ENCODE results near the gene MAML2.

Gene MAML2

DNA sequence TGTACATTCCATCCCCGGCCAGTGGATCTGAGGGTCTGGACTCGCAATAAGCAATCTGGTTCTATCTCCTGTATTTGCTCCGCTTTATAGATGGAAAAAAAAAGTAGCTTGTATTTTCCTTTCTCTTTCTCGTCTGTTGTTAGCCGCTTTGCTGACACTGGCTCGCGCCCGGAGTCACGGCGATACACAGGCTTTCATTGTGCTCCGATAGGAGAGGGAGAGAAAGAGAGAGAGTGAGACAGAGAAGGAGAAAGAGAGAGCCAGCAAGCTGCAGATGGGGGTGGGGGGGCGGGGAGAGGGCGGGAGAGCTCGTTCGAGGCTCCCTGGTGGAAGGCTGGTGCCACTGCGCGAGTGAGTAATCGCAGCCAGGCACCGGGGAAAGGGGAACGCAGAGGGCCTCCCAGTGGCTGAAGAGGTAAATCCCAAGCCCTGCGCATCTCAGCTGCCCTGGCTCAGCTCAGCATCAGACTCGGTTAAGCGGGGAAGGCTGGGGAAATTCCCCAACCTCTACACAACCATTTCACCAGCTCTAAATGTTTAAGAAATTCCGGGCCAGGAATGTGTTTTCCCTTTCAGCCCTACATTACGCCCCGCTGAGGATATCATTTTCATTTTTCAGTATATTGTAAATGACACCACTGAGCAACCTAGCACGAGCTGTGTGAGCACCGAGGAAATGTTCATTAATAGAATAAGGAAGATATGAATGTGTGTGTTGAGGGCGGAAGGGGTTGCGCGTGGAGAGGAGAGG lies at the start of gene MAML2:
MAML2 (minus strand) TSS at position 235 of the 751 bp plus-strand sequence. CDS start 1,300 bp downstream, outside the sequence.
- in situ Hi-C loops (cut with HindIII; ENCODE audit: low sequenced_read_pairs): no loop called here

DNA sequence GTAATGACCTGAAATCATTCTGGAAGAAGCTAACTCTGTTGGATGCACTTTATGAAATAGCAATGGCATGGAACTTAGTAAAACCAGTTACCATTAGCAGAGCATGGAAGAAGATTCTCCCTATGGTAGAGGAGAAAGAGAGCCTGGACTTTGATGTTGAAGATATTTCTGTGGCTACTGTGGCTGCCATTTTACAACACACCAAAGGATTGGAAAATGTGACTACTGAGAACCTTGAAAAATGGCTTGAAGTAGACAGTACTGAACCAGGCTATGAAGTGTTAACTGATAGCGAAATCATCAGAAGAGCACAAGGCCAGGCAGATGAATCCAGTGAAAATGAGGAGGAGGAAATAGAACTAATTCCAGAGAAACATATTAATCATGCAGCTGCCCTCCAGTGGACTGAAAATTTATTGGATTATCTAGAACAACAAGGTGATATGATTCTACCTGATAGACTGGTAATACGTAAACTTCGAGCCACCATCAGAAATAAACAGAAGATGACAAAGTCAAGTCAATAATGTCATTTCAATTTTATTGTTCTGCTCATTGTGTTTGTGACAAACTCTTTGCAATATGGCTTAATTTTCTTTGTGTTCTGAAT lies 48.8 kb upstream of the MAML2 start:
- TF ChIP-seq, protein P1, sequence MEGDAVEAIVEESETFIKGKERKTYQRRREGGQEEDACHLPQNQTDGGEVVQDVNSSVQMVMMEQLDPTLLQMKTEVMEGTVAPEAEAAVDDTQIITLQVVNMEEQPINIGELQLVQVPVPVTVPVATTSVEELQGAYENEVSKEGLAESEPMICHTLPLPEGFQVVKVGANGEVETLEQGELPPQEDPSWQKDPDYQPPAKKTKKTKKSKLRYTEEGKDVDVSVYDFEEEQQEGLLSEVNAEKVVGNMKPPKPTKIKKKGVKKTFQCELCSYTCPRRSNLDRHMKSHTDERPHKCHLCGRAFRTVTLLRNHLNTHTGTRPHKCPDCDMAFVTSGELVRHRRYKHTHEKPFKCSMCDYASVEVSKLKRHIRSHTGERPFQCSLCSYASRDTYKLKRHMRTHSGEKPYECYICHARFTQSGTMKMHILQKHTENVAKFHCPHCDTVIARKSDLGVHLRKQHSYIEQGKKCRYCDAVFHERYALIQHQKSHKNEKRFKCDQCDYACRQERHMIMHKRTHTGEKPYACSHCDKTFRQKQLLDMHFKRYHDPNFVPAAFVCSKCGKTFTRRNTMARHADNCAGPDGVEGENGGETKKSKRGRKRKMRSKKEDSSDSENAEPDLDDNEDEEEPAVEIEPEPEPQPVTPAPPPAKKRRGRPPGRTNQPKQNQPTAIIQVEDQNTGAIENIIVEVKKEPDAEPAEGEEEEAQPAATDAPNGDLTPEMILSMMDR (IDR thresholded peaks at IDR 0.05; ENCODE audit: low read depth, low read length): no peak
- peak; percentile 2 for DNase-seq (ENCODE audit: low read depth, low spot score)
- no peak overlapping the region for H3K4me3 ChIP-seq (ENCODE audit: low read depth, low read length)
- in situ Hi-C loops (cut with HindIII; ENCODE audit: low sequenced_read_pairs): loop anchor here (25.0 kb wide), 1 partner anchor 555 kb away; no protein-coding TSS in a partner anchor

More for the DNA sequence above, at the start of gene MAML2:
- H3K4me3 ChIP-seq (ENCODE audit: low read depth, low read length): peak within 1 kb of the TSS; percentile 86
- DNase-seq (ENCODE audit: low read depth, low spot score): peak; percentile 94
- TF ChIP-seq, protein P1 (IDR thresholded peaks at IDR 0.05; ENCODE audit: low read depth, low read length): peak; percentile 92

DNA sequence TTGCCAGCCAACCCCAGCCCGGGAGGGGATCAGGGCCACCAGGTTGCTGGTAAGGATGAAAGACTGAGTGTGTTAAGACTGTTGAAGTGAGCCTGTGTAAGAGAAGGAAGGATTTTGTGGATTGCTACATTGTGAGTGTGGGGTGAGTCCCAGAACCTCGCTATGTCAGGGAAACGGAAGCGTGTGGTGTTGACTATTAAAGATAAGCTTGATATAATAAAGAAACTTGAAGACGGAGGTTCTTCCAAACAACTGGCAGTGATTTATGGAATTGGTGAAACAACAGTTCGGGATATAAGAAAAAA lies 47.4 kb upstream of the MAML2 start:
- TF ChIP-seq, protein P1 (IDR thresholded peaks at IDR 0.05; ENCODE audit: low read depth, low read length): no peak
- peak overlapping the region; percentile 89 for H3K4me3 ChIP-seq (ENCODE audit: low read depth, low read length)
- in situ Hi-C loops (cut with HindIII; ENCODE audit: low sequenced_read_pairs): loop anchor here (25.0 kb wide), 1 partner anchor 553 kb away; no protein-coding TSS in a partner anchor
- no peak for DNase-seq (ENCODE audit: low read depth, low spot score)

DNA sequence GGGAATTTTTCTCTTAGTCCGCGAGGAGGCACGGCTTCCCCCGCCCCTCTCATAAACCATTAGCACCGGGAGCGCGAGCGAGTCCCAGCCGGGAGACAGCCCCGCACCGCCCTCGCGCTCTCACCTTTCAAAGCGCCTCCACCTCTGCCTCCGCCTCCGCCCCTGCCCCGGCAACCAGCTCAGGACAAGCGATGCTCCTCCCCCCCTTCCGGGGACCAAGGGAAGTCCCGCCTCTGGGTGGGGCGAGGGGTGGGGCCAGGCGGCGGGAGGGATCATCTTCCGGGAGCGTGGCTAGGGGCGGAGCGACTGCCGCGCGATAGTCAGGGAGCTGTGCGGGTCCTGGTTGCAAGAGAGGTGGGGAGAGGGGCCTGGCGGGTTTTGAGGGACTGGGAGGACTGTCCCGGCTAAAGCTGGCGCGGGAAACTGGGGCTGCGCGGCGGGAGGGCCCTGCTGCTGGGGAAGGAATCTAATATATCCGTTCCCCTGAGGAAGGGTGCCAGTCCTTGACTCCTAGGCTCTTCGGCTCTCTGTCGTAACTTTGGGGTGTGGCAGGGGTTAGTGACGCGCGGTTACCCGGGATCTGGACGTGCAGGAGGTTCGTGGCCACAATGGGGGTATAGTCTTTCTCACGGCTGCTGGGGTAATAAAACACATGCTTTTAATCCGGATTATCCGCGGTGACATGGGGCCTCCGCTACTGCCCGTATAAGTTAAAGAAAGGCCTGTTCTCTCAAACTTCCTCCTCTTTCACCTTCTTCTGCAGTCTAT lies 46.9 kb upstream of the MAML2 start, which contains the start of the genes CCDC82 and JRKL:
CCDC82 (minus strand) TSS at position 193 of the 768 bp plus-strand sequence. CDS start 5,165 bp downstream, outside the sequence.
JRKL (plus strand) TSS at position 294 of the 768 bp plus-strand sequence. CDS start 637 bp downstream, outside the sequence.
- TF ChIP-seq, protein P1 (IDR thresholded peaks at IDR 0.05; ENCODE audit: low read depth, low read length): no peak
- H3K4me3 ChIP-seq (ENCODE audit: low read depth, low read length): peak within 1 kb of the TSS; percentile 89
- in situ Hi-C loops (cut with HindIII; ENCODE audit: low sequenced_read_pairs): loop anchor here (25.0 kb wide), 1 partner anchor 553 kb away; no protein-coding TSS in a partner anchor
- DNase-seq (ENCODE audit: low read depth, low spot score): peak; percentile 97

DNA sequence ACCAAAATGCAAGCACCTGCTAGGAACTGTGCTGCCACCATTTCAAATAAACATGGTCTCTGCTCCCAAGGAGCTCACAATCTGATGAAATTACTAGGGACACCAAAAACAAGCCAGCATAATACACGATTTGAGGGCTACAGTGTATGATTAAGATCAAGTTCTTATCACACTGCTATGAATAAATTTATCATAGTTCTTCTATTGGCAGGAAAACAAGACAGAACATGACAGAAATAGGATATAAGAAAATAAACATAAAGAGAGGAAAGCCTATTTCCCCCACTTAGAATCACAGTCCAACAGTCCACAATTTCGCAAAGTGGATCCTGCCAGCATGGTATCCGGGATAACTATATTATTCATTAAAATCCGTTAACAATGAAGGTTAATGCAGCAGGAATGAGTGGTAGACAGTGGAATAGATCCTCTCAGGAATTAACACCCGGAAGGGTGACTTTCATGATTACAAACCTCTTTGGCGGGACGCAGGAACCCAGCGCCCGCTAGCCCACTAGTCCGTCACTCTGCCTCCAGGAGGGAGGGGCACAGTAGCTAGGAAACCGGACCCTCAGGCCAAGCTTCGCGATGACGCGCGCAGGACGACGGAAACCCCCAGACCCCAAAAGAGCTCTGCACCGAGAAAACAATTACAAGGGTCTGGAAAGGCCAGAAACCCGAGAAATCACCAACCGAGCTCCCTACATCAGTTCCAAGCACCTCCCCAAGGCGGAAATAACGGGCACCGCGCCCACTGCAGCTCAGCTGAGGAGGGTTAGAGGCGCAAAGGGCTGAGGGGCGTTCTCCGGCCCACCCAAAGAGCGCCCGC lies 46.1 kb upstream of the MAML2 start:
- no peak for DNase-seq (ENCODE audit: low read depth, low spot score)
- H3K4me3 ChIP-seq (ENCODE audit: low read depth, low read length): peak overlapping the region; percentile 89
- TF ChIP-seq, protein P1 (IDR thresholded peaks at IDR 0.05; ENCODE audit: low read depth, low read length): no peak
- in situ Hi-C loops (cut with HindIII; ENCODE audit: low sequenced_read_pairs): loop anchor here (25.0 kb wide), 1 partner anchor 552 kb away; no protein-coding TSS in a partner anchor

All from astrocyte of the spinal cord (primary cell).